HG03103 (cell line): ENCODE data around the gene PLA2G4E.
A peak's percentile ranks its signal among the peaks of the same experiment; 100 is the strongest.

Experiments used
- ATAC-seq: cut with Tn5 transposase; IDR thresholded peaks from one replicate; pipeline ENCODE4 v1.9.1; 2021; ENCODE audit warnings: low read depth; ENCODE audit not compliant: unreplicated experiment

The PLA2G4E gene

DNA sequence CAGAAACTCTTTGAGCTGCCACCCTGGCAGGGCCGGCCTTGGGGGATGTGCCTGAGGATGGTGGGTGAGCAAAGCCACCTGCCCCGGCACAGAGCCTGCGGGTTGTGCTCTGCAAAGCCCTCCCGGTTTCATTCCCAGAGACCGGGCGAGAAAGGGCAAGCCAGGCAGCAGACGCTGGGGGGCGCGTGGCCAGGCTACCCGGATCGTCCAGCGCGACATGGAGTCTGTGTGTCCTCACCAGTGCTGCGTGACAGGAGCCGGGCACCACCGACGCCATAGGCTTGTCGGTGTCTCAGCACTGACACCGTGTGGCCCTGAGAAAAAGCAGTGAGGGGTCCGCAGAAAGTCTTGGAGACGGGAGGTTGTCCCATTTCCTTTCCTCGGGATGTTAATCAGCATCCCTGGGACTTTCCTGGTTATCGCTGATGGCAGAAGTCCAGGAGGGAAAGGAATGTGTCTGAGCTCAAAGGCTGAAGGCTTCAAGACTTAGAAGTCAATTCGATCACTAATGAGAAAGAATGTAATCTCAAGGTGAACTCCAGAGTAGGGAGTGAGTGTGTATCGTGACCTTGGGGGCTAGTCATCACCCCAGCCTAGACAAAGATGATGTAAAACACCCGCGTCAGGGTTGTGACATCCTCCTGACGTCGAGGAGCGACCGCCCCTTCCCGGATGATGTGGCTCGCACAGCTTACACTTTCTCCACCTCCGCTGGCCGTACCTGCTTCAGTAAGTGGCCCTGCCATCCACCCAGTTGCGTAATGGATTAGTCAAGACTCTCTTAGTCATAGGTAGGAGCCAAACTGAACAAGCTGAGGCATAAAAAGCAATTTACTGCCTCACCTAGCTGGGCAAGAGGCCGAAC lies 36.3 kb upstream of the PLA2G4E start:
- ATAC-seq, result no peak

DNA sequence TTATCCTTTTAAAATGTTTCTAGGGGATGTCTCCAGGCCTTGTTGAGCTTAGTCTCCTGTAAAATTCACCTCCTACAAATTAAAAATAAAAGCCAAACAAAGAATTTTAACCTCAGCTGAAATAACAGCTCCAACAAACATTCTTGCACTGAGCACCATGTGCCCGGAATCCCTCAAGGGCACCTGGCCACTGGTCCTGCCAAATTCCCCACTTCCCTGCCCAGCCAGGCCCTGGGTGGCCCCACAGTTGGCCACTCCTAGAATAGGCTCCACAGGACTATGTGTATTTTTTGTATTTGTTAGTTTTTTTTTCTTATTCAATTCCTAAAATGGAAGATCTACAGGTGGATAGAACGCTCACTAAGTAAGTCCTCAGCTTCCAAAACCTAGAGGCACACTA lies 33.1 kb upstream of the PLA2G4E start:
- ATAC-seq, result no peak

DNA sequence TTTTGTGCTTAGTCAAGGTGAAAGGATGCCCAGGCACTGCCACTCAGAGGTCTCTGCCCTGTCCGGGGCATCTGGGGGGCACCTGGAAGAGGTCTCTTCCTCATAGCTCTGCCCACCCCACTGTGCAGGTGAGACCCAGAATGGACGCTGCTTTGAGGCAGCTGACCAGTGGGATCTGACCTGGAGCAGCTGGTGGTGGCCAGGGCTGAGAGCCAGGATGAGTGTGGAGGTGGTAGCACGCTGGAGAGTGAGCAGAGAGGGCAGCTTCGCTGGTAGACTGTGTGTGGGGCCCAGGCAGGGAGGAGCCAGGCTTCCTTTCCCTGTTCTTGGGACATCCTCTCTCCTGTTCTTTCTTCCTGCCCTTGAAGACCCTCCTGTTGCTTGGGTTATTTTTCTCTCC lies 32.2 kb upstream of the PLA2G4E start:
- no peak for ATAC-seq

DNA sequence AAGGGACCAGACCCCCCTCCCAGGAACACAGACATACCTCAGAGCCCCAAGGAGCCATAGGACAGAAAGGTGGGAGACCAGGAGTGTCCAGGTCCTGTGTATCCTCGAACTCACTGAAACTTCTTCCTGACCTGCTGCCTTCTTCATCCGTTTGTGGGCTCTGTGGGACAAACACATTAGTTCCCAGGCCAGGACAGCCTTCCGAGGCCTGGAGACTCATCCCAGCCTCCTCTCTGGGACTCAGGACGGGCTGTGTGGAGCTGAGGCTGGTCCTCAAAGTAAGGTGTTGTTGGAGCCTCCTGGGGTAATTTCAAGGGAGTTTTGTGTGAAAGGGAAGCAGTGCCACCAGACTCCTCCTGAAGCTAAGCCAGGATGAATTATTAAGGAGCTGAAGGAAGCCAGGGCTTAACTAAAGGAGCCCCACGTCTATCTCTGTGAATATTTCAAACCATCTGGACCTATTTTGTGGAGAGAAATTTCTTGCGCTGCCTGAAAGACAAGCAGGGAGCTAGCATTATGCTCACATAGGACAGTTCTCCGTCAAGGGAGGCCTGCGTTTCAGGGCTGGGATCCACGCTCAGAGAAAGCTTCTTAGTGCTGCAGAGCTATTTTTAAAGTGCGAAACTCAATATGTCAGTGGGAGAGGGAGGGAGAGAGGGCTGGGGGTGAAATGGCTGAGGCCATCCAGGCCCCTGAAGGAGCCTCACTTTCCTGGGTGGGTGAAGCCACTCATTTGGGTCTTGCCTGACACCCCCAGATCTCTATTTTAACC lies 29.8 kb upstream of the PLA2G4E start:
- ATAC-seq, result no peak

DNA sequence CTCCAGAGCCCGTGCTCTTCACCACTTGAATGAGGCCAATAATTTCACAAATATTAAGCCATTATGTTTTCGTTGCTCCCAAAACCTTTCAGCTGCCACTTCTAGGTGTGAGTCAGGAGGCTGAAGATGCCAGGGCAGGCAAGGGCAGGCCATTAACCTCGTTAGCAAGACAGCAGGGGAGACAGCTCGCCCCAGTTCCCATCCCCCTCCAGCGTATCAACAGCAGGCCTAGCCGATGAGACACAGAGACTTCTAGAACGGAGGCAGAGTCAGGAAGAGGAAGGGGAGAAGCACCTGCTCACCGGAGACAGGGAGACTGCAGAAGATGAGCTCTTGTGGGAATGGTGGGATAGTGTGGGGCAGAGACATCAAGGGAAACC lies 28.0 kb upstream of the PLA2G4E start:
- ATAC-seq, result no peak

DNA sequence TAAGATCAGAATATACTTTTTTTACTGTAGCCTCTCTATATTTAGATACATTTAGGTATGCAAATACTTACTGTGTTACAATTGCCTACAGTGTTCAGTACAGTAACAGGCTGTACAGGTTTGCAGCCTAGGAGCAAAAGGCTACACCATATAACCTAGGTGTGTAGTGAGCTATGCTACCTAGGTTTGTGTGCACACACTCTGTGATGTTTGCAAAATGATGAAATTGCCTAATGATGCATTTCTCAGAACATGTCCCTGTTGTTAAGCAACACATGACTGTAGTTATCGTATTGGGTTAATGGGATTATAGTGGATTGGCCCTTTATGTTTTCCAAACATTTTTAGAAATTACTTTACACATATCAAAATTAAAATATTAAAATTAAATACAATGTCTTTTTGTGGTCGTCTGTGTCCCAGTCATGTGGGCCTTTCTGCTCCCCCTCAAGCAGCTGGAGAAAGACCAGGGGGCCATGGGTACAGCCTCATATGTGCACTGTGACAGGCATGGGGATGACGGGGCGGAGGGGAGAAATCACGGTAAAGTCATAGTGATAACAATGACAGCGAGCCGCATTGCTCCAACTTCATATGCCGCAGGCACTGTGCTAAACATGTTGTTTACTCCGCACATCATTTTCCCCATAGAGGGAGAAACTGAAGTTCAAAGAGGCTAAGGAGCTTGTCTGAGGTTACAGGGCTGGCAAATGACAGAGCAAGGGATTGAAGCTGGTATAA lies 27.4 kb upstream of the PLA2G4E start:
- no peak for ATAC-seq

DNA sequence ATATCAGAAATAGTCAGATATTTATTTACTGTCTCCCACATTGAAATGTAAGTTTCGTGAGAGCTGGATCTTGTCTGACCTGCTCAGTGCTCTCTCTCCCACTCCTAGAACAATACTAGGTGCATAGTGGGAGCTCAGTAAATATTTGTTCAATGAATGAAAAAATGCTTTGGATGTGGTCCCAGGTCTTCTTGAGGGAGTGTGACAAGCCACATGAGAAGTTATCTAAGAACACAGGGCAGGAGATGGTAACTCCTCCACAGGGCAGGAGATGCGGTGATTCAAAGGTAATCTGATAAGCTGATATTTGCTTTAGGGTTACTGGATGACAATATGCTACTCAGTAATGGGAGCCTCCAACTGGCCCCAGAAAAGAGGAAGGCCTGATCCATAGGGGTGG lies 25.8 kb upstream of the PLA2G4E start:
- ATAC-seq, result no peak

DNA sequence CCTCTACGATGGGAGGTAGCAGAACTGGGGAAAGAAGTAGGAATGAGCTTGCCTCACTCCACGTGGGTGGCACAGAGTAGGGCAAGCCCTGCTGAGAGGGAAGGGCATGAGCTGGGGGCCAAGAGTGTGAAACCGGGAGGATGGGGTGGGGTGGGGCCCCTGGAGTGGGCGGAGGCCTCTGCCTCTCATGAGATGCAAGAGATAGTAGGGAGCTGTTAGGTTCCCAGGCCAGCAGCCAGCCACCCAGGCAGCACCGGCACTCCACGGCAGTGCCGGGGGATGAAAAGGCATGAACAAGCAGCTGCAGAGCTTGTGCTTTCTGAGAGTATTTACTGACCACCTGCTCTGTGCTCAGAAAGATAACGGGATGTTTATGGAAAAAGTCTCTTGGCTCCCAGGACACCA lies 24.4 kb upstream of the PLA2G4E start:
- ATAC-seq, result no peak

DNA sequence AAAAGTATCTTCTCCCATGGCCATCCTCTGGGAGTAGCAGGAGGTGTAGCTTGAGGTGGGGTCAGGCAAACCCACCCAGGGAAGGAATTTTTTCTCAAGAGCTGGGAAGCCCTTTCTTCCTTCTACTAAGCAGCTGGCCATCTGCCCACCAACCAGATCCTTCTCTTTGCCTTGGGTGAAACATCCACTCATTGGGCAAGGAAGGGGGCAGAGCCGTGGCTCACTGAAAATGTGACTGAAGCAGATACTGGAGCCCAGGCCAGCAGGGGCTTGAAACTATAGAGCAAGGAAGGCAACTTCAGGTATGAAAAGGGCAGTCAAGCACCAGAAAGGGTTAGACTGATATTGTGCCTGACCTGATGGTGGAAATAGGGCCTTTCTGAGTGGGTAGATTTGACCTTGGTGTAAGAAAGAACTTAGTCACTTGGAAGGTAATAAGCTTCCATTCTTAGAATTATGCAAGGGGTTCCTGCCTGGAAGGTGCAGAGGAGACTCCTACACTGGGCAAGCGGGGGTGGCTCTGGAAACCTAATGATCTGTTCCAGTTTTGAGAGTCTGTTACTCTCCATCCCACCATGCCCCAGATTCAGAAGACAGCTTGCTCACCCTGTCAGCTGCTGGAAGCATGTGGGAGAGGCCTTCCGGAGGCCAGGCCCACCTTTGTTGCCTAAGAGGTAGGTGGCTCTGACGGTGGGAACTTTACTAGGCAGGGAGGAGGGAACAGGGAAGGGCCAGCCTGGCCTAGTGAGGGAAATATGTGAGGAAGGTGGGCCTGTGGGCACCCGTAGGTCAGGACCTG lies 22.0 kb upstream of the PLA2G4E start:
- ATAC-seq, result no peak

DNA sequence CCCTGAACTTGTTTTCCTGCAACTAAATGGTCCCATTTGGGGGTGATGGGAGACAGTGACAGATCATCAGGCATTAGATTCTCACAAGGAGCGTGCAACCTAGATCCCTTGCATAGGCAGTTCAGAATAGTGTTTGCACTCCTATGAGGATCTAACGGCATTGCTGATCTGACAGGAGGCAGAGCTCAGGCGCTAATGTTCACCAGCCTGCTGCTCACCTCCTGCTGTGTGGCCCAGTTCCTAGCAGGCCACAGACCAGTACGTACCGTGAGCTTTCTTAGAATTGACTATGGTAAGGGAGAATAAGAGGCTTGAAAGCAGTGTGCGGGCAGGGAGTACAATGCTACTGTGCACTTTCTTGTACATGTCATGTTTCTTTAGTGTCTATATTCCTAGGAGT lies 17.6 kb upstream of the PLA2G4E start:
- no peak for ATAC-seq

DNA sequence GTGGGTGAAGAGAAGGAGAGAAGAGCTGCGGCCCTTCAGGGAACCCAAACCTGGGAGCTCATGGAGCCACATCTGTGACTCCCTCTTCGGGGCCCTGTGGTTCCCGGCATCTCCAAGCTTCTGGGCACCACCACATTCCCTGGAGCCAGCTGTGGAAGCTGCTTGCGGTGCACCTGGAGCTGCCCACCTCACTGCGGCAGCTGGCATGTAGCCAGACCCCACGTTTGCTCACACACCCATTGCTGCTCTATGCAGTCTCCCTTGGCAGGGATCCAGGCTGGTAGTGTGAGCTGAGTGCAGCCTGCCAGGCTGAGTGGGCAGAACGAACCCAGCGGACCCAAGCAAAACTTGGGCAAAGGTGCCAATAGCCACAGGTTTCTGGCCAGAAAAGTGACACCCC lies 16.8 kb upstream of the PLA2G4E start:
- no peak for ATAC-seq

DNA sequence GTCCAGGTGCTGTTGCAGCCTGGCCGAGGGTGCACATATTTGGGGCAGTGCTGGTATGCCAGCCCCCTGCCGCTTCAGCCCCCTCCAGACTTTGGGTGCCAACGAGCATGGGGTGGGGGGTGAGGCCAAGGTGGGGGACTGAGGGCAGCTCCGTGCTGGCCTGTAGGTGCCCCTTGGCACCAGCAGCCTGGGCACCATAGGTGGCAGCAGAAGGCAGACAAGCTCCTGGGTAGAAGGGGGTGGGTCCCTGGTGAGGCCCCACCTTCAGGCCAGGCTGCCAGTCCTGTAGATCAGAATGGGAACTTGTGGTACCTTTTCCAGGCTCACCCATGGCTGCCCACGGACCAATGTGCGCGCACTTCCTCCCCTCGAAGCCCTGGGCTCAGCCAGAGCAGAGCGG lies 16.1 kb upstream of the PLA2G4E start:
- ATAC-seq, result no peak

DNA sequence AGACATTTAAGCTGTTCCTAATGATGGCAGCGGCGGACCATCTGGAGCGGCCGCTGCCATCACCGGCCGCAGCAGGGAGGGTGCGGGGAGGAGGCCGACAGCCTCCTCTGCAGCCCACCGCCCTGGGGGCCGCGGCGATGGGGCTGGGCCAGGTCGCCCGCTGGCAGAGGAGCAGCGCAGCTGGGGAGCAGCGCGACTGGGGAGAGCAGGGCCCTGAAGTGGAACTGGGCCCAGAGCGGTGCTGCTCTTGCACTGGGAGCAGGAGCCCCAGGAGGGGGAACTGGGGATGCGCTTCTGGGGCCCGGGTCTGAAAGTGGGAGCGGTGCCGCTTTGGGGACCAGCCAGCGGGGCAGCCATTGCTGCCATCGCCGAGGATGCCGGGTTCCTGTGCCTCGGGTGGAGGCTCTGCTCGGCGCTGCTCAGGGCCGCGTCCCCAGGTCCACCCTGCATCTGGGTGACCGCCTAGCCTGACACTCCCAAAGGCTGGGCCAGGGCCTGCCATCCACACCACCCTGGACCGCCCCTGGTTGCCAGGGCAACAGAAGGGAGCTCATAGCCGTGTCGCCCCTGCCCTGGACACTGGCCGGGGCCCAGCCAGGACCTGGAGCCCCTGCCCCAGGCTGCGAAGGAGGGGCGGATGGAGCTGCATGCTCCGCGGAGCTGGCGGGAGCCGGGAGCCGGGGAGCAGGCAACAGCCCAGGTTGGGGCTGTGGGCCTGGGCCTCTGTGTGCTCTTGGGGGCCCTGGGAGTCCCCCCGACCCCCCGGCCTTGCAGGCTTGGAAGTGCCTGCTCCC lies 15.5 kb upstream of the PLA2G4E start:
- no peak for ATAC-seq

DNA sequence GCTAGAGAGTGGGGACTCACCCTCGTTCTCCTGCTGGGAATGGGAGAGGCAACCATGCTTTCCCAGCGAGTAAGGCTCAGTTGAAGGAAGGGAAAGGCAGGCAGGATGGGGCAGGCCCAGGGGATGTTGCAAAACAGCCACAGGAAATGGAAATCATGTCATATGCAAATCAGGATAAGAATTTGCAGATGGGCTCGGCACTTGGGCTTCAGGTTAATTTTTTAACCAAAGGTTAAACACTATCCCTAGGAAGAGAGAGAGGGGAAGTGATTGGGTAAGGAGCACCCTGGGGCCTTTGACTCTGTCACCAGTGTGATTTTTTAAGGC lies 14.6 kb upstream of the PLA2G4E start:
- peak; percentile 52 for ATAC-seq

DNA sequence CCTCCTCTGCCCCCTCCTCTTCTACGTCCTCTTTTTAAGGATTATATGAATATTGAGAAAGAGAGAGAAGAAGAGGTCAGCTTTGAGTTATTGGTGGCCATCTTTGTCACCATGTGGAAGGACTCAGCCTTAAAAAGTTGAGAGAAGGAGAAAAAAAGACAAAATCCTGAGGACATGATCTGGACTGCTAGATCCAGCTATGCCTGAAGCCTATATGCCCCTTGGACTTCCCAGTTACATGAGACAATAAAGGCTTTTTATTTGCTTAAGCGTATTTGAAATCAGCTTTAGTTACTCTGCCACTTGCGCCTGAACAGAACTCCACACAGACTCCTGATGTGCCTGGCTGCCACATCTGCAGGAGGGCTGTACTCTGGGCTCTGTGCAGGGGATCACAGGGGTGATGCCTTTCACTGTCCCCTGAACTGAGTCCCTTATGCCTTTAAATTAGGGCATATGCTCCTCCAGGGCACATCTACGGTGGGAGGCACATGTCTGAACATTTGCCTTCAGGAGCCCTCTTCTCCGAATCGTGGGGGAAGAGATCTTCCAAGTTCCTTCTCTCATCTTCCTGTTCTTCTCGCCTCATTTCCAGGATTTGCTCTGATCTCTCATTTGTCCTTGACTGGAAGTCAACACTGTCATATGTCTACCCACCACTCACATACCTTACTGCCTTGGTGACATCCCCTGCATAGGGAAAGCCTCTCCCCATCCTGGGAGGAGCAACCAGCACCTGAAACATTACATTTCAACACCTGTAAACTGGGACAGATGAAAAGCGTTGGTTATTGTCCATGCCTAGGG lies 14.0 kb upstream of the PLA2G4E start:
- no peak for ATAC-seq

DNA sequence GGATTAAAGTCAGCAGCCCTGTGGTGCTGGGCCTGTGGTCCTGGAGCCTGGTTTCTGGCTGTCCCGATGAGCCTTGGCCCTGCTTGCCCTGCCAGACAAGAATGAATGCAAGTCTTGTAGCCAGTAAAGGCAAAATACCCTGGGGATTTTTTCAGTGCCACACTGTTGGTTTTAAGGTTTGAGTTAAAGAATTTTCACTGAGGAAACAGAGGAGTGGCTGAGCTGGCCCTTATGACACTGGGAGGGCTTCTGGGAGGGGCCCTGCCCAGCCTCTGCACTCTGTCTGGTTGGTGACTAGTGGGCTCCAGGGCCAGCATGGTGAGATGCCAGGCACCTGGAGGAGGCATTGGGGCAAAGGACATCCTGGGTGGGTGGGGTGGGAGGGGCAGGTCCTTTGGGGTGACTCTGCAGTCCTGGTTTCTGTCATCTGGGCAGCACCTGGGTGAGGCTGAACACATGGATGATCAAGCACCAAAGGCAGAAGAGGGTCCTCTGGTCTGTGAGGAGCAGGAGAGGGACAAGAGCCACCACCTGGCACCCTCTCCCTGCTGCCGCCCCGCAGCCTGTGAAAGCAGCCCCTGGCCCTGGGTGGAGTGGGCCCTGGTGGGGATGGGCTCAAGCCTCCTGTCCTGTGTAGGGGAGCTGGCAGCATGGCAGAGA lies 12.5 kb upstream of the PLA2G4E start:
- ATAC-seq, result no peak

DNA sequence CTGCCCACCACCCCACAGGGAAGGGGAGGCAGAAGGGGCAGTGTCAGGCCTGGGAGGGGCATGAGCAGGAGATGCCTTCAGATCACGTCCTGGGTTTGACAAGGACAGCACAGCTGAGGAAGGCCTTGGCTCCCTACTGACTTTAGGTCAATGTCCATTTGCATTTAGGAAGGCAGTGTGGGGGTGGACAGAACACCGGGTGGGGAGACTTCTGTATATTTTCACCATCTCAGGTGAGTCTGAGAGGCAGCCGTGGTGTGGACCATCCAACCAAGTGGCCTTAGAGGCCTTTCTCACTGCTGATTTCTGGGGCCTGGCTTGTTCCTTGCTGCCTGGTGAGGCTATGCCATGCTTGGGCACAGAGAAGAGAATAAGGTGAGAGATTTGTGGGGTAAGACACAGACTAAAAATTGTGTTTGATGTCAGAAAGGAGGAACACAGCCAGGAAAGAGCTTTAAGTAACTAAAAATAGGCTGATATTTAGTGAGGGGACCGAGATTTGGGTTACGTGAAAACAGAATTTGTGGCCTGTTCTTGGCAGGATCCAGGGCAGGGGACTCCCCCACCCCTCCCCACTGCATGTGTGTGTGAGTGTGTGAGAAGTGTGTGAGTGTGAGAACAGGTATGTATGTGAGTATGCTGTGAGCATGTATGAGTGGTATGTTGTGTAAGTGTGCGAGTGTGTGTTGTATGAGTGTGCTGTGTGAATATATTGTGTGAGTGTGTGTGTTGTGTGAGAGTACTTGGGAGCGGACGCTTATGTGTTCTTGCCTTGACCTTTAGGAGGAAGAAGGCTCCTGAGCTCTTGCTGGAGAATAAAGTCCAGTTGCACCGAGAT lies 11.8 kb upstream of the PLA2G4E start:
- no peak for ATAC-seq
